ENCODE results near the gene ZSWIM7. TPM values are rescaled to one million over a fixed set of nuclear protein-coding genes. Genes with fewer than 3 reads are reported as not detected.

The ZSWIM7 gene
- total RNA-seq, 2 donors from 2014 or later: 14.5 to 20.9 TPM

GRCh38 chr17:15963670-15964110 lies 35.8 kb downstream of the ZSWIM7 start:
- H3K36me3 ChIP-seq: no peaks in the 10 kb centered on the region
- no peaks in the 10 kb centered on the region for H3K27me3 ChIP-seq
- no peak overlapping the region for H3K27ac ChIP-seq
- peaks cover 0 to 3% of the 10 kb centered on the region in 2 donors for H3K4me1 ChIP-seq
- H3K4me3 ChIP-seq: no peak overlapping the region
- TF ChIP-seq, protein P1, sequence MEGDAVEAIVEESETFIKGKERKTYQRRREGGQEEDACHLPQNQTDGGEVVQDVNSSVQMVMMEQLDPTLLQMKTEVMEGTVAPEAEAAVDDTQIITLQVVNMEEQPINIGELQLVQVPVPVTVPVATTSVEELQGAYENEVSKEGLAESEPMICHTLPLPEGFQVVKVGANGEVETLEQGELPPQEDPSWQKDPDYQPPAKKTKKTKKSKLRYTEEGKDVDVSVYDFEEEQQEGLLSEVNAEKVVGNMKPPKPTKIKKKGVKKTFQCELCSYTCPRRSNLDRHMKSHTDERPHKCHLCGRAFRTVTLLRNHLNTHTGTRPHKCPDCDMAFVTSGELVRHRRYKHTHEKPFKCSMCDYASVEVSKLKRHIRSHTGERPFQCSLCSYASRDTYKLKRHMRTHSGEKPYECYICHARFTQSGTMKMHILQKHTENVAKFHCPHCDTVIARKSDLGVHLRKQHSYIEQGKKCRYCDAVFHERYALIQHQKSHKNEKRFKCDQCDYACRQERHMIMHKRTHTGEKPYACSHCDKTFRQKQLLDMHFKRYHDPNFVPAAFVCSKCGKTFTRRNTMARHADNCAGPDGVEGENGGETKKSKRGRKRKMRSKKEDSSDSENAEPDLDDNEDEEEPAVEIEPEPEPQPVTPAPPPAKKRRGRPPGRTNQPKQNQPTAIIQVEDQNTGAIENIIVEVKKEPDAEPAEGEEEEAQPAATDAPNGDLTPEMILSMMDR (IDR thresholded peaks at IDR 0.05): no peak
- no peak for DNase-seq (ENCODE audit: low spot score)
- no peaks in the 10 kb centered on the region for H3K9me3 ChIP-seq

GRCh38 chr17:15958484-15958854 lies 41.0 kb downstream of the ZSWIM7 start:
- Histone ChIP-seq H3K4me3 (no peak overlapping the region), H3K9me3 (no peaks in the 10 kb centered on the region), H3K27me3 (no peaks in the 10 kb centered on the region), H3K27ac (no peak overlapping the region), H3K36me3 (no peaks in the 10 kb centered on the region), H3K4me1 (peaks cover 0 to 3% of the 10 kb centered on the region in 2 donors)
- no peak for DNase-seq (ENCODE audit: low spot score)
- TF ChIP-seq, protein P1 (IDR thresholded peaks at IDR 0.05): no peak

- no peak for DNase-seq (ENCODE audit: low spot score)
- H3K4me1 ChIP-seq: peaks cover 0 to 3% of the 10 kb centered on the region in 2 donors
- H3K27ac ChIP-seq: no peak overlapping the region
- TF ChIP-seq, protein P1 (IDR thresholded peaks at IDR 0.05): no peak
- no peak overlapping the region for H3K4me3 ChIP-seq
- H3K36me3 ChIP-seq: no peaks in the 10 kb centered on the region
- no peaks in the 10 kb centered on the region for H3K27me3 ChIP-seq
- no peaks in the 10 kb centered on the region for H3K9me3 ChIP-seq
Measured at GRCh38 chr17:15957608-15958307, 41.7 kb downstream of the ZSWIM7 start.

GRCh38 chr17:15957206-15957605 lies 42.3 kb downstream of the ZSWIM7 start:
- no peak overlapping the region for H3K27ac ChIP-seq
- TF ChIP-seq, protein P1 (IDR thresholded peaks at IDR 0.05): no peak
- no peak for DNase-seq (ENCODE audit: low spot score)
- H3K27me3 ChIP-seq: no peaks in the 10 kb centered on the region
- H3K36me3 ChIP-seq: no peaks in the 10 kb centered on the region
- peaks cover 0 to 3% of the 10 kb centered on the region in 2 donors for H3K4me1 ChIP-seq
- no peak overlapping the region for H3K4me3 ChIP-seq
- no peaks in the 10 kb centered on the region for H3K9me3 ChIP-seq

GRCh38 chr17:15955793-15956541 lies 43.5 kb downstream of the ZSWIM7 start:
- no peak for DNase-seq (ENCODE audit: low spot score)
- no peak overlapping the region for H3K27ac ChIP-seq
- no peaks in the 10 kb centered on the region for H3K9me3 ChIP-seq
- TF ChIP-seq, protein P1 (IDR thresholded peaks at IDR 0.05): no peak
- H3K36me3 ChIP-seq: no peaks in the 10 kb centered on the region
- no peaks in the 10 kb centered on the region for H3K27me3 ChIP-seq
- no peak overlapping the region for H3K4me3 ChIP-seq
- peaks cover 0 to 3% of the 10 kb centered on the region in 2 donors for H3K4me1 ChIP-seq

Measured in right atrium auricular region (tissue), 2 donors.